PC-9 (cell line): ENCODE data around the gene ZNF888.

Experiments
- EZH2 ChIP-seq: fragments of 200-600 bp; sonication (generic); IDR thresholded peaks from 2 replicates; pipeline ENCODE4 v1.8.0; 2017; ENCODE audit warnings: antibody characterized with exemption, low read depth
- TF ChIP-seq, protein P1 (sequence below): fragments of 200-600 bp; sonication (generic); conservative IDR thresholded peaks from 2 replicates; pipeline ENCODE4 v1.6.1; 2017; ENCODE audit warnings: mixed run types, antibody characterized with exemption, mild to moderate bottlenecking, moderate library complexity

DNA sequence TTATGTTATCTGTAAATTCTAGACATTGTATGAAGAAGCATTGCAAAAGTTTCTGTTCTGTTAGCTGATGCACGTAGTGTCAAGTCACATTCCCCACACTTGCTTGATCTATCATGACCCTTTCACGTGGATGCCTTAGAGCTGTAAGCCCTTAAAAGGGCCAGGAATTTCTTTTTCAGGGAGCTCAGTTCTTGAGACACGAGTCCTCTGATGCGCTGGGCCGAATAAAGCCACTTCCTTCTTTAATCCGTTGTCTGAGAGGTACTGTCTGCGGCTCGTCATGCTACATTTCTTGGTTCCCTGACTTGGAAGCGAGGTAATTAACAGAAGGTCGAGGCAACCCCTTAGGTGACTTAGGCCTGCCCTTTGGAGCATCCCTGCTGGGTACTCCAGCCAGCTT lies 33.7 kb upstream of the ZNF888 start:
- TF ChIP-seq, protein P1, sequence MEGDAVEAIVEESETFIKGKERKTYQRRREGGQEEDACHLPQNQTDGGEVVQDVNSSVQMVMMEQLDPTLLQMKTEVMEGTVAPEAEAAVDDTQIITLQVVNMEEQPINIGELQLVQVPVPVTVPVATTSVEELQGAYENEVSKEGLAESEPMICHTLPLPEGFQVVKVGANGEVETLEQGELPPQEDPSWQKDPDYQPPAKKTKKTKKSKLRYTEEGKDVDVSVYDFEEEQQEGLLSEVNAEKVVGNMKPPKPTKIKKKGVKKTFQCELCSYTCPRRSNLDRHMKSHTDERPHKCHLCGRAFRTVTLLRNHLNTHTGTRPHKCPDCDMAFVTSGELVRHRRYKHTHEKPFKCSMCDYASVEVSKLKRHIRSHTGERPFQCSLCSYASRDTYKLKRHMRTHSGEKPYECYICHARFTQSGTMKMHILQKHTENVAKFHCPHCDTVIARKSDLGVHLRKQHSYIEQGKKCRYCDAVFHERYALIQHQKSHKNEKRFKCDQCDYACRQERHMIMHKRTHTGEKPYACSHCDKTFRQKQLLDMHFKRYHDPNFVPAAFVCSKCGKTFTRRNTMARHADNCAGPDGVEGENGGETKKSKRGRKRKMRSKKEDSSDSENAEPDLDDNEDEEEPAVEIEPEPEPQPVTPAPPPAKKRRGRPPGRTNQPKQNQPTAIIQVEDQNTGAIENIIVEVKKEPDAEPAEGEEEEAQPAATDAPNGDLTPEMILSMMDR = no peak
- no peak for TF ChIP-seq EZH2
